Mucosa of rectum (tissue), 2 donors: ENCODE results near the gene LAMB4.

Experiments used
- H3K27ac ChIP-seq, 2 donors: one replicate each; pipeline ENCODE4 v1.7.0; 2013; ENCODE audit warnings: inconsistent platforms in 2 of 2, low read depth in 2 of 2, low read length in 2 of 2
- H3K27me3 ChIP-seq, 2 donors: one replicate each; pipeline ENCODE4 v1.7.0; 2013; ENCODE audit warnings: low read length in 2 of 2; ENCODE audit not compliant: control insufficient read depth in 2 of 2, insufficient read depth in 2 of 2
- H3K36me3 ChIP-seq, 2 donors: one replicate each; pipeline ENCODE4 v1.7.0; 2013; ENCODE audit warnings: low read length in 2 of 2; ENCODE audit not compliant: control insufficient read depth in 2 of 2, insufficient read depth in 2 of 2
- H3K4me1 ChIP-seq, 2 donors: one replicate each; pipeline ENCODE4 v1.7.0; 2013; ENCODE audit warnings: low read length in 2 of 2, mild to moderate bottlenecking in 1 of 2; ENCODE audit not compliant: control insufficient read depth in 2 of 2, insufficient read depth in 2 of 2
- H3K4me3 ChIP-seq, 2 donors: one replicate each; pipeline ENCODE4 v1.7.0; 2013; ENCODE audit warnings: low read length in 2 of 2
- H3K9ac ChIP-seq, 2 donors: one replicate each; pipeline ENCODE4 v1.7.0; 2013; ENCODE audit warnings: low read length in 2 of 2, low read depth in 1 of 2, mild to moderate bottlenecking in 1 of 2
- H3K9me3 ChIP-seq, 2 donors: one replicate each; pipeline ENCODE4 v1.7.0; 2013; ENCODE audit warnings: low read length in 2 of 2; ENCODE audit not compliant: control insufficient read depth in 2 of 2
- donor health status: healthy.
- donor health status: Normal muscosa, but diverticular disease.

The LAMB4 gene, protein sequence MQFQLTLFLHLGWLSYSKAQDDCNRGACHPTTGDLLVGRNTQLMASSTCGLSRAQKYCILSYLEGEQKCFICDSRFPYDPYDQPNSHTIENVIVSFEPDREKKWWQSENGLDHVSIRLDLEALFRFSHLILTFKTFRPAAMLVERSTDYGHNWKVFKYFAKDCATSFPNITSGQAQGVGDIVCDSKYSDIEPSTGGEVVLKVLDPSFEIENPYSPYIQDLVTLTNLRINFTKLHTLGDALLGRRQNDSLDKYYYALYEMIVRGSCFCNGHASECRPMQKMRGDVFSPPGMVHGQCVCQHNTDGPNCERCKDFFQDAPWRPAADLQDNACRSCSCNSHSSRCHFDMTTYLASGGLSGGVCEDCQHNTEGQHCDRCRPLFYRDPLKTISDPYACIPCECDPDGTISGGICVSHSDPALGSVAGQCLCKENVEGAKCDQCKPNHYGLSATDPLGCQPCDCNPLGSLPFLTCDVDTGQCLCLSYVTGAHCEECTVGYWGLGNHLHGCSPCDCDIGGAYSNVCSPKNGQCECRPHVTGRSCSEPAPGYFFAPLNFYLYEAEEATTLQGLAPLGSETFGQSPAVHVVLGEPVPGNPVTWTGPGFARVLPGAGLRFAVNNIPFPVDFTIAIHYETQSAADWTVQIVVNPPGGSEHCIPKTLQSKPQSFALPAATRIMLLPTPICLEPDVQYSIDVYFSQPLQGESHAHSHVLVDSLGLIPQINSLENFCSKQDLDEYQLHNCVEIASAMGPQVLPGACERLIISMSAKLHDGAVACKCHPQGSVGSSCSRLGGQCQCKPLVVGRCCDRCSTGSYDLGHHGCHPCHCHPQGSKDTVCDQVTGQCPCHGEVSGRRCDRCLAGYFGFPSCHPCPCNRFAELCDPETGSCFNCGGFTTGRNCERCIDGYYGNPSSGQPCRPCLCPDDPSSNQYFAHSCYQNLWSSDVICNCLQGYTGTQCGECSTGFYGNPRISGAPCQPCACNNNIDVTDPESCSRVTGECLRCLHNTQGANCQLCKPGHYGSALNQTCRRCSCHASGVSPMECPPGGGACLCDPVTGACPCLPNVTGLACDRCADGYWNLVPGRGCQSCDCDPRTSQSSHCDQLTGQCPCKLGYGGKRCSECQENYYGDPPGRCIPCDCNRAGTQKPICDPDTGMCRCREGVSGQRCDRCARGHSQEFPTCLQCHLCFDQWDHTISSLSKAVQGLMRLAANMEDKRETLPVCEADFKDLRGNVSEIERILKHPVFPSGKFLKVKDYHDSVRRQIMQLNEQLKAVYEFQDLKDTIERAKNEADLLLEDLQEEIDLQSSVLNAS (N-terminal part only)

DNA sequence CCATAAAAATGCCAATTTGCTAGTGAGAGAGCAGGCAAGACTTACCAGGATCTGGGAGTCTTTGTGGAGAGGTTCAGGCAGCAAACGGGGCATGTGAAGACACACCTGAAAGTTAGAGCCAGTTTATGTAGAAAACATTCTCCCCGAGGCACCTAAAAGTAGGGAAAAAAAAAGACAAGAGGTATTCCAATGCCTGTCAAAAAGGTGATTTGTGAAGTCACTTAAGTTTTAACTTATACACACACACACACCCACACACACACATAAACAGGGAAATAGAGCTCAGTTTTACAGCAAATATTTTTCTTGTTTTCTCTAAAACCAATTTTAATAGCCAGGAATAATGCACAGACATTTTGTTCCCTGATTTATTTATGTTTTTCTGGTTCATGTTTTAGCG lies at the start of gene LAMB4:
LAMB4 (minus strand) TSS at position 101 of the 400 bp plus-strand sequence. CDS start 7,197 bp downstream, outside the sequence.
- Histone ChIP-seq H3K4me1 (no peaks in the 10 kb centered on the region), H3K9ac (no peak within 1 kb of the TSS), H3K4me3 (no peak within 1 kb of the TSS), H3K36me3 (no peaks in the 10 kb centered on the region), H3K27me3 (no peaks in the 10 kb centered on the region), H3K9me3 (no peaks in the 10 kb centered on the region), H3K27ac (no peak within 1 kb of the TSS)

DNA sequence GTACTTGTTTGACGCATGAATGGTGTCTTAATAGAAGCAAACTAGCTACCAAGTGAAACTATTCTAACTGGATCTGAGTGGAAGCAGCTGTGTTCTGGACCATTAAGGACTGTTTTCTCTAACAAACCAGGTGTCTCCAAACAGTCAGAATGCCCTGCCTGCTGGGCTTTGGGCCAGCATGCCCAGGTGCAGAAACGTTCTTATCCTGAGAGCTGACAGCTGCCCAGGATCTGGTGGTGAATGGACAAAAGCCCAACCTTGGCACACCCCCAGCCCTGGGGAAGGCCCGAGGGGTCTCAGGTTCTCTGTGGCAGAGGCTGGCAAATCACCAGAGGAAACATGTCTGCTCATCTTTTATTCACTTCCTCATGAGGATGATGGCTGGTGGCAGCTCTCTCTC lies 48.2 kb upstream of the LAMB4 start:
- Histone ChIP-seq H3K4me3 (no peak overlapping the region), H3K27me3 (no peaks in the 10 kb centered on the region), H3K9me3 (no peaks in the 10 kb centered on the region), H3K4me1 (no peaks in the 10 kb centered on the region), H3K36me3 (no peaks in the 10 kb centered on the region), H3K9ac (no peak overlapping the region), H3K27ac (no peak overlapping the region)

DNA sequence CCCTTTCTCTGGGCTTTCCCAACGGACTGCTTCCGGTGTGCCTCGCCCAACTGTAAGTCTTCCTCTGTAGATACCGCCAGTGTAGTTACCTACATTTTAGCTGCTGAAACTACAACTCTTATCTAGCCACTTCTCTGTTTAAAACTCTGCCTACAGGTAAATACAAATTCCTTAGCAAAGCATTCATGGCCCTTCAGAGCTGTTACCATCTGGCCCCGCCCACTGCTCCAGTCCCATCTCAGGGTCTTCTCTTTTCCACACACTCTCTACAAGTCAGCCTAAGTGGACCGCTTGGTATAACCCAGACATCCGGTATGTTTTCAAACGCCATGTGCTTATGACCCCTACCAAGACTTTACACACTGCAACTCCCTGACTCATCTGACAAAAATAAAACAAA lies 41.0 kb upstream of the LAMB4 start:
- Histone ChIP-seq H3K27me3 (no peaks in the 10 kb centered on the region), H3K36me3 (no peaks in the 10 kb centered on the region), H3K9ac (no peak overlapping the region), H3K4me1 (no peaks in the 10 kb centered on the region), H3K27ac (no peak overlapping the region), H3K4me3 (no peak overlapping the region), H3K9me3 (no peaks in the 10 kb centered on the region)

DNA sequence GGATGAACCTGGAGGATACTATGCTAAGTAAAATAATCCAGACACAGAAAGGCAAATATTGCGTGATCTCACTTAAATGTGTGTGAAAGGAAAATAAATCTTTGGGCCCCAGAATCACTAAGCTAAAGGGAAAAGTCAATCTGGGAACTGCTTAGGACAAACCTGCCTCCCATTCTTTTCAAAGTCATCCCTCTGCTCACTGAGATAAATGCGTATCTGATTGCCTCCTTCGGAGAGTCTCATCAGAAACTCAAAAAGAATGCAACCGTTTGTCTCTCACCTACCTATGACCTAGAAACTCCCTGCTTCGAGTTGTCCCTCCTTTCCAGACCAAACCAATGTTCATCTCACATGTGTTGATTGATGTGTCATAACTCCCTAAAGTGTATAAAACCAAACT lies 40.1 kb upstream of the LAMB4 start:
- H3K27me3 ChIP-seq: no peaks in the 10 kb centered on the region
- no peak overlapping the region for H3K27ac ChIP-seq
- H3K4me1 ChIP-seq: no peaks in the 10 kb centered on the region
- no peaks in the 10 kb centered on the region for H3K36me3 ChIP-seq
- no peak overlapping the region for H3K9ac ChIP-seq
- H3K9me3 ChIP-seq: no peaks in the 10 kb centered on the region
- H3K4me3 ChIP-seq: no peak overlapping the region

DNA sequence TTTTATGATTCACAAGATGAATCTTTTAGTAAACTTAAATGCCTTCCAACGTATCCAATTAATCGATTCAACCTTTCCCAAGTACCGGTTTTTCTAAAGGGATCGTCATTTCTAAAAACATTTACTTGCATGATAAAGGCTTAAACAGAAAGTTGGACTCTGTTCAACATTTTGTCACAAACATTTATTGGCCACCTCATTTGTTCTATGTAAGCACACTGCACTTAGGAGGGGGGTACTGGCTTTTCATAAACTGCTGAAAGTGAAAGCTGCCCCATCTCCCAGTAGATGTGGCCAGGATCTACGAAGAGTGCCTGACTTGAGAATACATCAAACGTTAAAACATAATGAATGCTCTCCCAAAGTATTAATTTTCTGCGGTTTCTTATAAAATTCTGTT lies 37.3 kb upstream of the LAMB4 start:
- peak overlapping the region in 1 of 2 donors; percentile 23 for H3K4me3 ChIP-seq
- no peaks in the 10 kb centered on the region for H3K4me1 ChIP-seq
- no peaks in the 10 kb centered on the region for H3K9me3 ChIP-seq
- H3K27me3 ChIP-seq: no peaks in the 10 kb centered on the region
- no peak overlapping the region for H3K27ac ChIP-seq
- no peaks in the 10 kb centered on the region for H3K36me3 ChIP-seq
- H3K9ac ChIP-seq: no peak overlapping the region

DNA sequence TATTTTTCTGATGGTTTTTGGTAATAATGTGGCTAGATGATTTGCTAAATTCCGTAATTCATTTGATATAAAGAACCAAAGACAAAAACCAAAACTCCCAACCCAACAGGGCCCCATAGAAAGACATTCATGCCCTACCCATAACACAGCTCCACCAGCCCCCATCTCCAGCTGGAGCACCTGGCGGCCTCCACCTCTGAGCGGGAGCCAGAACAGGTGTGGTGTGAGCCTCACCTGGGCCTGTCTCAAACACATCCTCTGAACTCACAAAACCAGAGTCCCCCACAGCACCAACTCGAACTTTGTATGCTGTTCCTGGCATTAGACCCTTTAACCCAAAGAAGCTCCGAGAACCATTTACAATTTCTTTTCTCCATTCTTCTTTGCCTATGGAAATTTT lies 36.5 kb upstream of the LAMB4 start:
- Histone ChIP-seq H3K4me3 (no peak overlapping the region), H3K9ac (no peak overlapping the region), H3K27me3 (no peaks in the 10 kb centered on the region), H3K9me3 (no peaks in the 10 kb centered on the region), H3K4me1 (no peaks in the 10 kb centered on the region), H3K27ac (no peak overlapping the region), H3K36me3 (no peaks in the 10 kb centered on the region)

DNA sequence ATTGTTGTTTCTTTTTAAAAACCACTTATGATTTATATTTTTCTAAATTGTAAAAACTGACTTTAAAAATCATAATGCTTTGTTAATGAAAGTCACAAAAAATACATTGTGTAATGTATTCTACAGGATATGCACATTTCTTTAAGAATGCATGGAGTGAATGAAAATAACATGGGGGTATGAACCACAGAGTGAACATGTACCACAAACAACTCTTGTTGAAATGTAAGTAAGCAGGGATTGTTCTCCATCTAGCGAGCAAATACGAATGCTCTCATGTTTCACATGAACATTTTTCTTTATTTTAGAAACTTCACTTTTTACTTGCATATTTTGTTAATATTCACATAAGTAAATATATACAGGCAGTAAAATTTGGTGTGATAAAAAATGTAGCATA lies 35.6 kb upstream of the LAMB4 start:
- Histone ChIP-seq H3K27me3 (no peaks in the 10 kb centered on the region), H3K27ac (no peak overlapping the region), H3K4me1 (no peaks in the 10 kb centered on the region), H3K9ac (no peak overlapping the region), H3K36me3 (no peaks in the 10 kb centered on the region), H3K4me3 (no peak overlapping the region), H3K9me3 (no peaks in the 10 kb centered on the region)

DNA sequence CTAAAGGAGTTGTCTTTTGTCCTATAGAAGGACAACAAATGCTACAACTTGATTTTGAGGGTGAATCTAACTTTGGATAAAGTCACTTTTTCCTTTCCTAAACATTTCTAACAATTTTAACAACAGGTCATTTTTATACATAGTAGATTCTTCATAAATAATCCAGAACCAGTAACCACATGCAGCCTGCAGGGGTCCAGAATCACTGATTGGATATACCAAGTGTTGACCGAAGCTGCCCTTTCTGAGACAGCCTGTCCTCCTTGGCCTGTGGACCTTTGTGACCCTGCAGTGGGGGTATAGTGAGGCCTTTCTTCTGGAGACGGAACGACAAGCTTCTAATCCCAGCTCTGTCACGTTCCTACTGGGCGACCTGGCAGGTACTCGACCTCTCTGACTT lies 34.8 kb upstream of the LAMB4 start:
- H3K4me1 ChIP-seq: no peaks in the 10 kb centered on the region
- H3K36me3 ChIP-seq: no peaks in the 10 kb centered on the region
- H3K9me3 ChIP-seq: no peaks in the 10 kb centered on the region
- no peak overlapping the region for H3K4me3 ChIP-seq
- H3K9ac ChIP-seq: no peak overlapping the region
- no peaks in the 10 kb centered on the region for H3K27me3 ChIP-seq
- H3K27ac ChIP-seq: no peak overlapping the region

DNA sequence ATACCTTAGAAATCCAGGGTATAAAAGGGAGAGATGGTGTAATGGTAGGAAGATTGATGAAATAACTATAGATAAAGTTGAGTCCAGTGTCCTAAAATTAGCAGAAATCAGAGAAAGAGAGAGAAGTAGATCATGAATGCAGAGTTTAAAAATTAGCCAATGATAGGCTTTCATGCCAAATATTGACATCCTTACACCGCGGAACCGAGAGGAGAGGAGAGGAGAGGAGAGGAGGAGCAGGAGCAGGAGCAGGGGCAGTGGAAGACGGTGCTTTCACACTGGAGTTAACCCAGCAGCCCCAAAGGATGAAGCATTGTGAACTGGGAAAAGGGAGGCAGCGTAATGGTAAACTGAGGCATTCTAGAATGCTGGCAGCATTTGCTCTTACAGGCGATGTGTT lies 34.2 kb upstream of the LAMB4 start:
- Histone ChIP-seq H3K36me3 (no peaks in the 10 kb centered on the region), H3K4me3 (no peak overlapping the region), H3K9me3 (no peaks in the 10 kb centered on the region), H3K9ac (no peak overlapping the region), H3K27ac (no peak overlapping the region), H3K27me3 (no peaks in the 10 kb centered on the region), H3K4me1 (no peaks in the 10 kb centered on the region)

DNA sequence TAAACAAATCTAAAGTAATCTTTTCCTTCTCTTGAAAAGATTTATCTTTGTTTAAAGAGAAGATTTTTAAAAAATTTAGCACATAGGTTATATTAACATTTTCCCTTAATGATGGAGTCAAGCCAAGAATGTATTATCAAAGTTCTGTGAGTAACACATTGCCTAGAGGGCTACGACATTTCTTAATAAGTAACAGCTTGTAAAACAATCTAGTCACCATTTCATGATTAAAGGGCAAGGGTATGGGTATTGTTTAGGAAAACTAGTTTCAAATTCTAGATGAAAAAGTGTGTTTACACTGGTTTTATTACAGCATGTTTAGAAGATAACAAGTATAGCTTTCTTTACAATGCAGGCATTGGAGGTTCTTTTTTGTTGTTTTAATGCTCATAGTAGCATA lies 28.6 kb upstream of the LAMB4 start:
- H3K4me3 ChIP-seq: no peak overlapping the region
- H3K9ac ChIP-seq: no peak overlapping the region
- H3K27me3 ChIP-seq: no peaks in the 10 kb centered on the region
- no peaks in the 10 kb centered on the region for H3K9me3 ChIP-seq
- H3K36me3 ChIP-seq: no peaks in the 10 kb centered on the region
- no peak overlapping the region for H3K27ac ChIP-seq
- H3K4me1 ChIP-seq: no peaks in the 10 kb centered on the region
